ENCODE results near the gene U2SURP.
"Not testable (repeated sequence)": the region's sequence is repeated elsewhere in the genome, so short reads cannot be mapped to it uniquely, and the experiment has no call there.

U2SURP gene

DNA sequence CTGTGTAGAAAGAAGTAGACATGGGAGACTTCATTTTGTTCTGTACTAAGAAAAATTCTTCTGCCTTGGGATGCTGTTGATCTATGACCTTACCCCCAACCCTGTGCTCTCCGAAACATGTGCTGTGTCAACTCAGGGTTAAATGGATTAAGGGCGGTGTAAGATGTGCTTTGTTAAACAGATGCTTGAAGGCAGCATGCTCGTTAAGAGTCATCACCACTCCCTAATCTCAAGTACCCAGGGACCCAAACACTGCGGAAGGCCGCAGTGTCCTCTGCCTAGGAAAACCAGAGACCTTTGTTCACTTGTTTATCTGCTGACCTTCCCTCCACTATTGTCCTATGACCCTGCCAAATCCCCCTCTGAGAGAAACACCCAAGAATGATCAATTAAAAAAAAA, 72.6 kb downstream of the U2SURP start:
- not testable (repeated sequence) for DNase-seq

DNA sequence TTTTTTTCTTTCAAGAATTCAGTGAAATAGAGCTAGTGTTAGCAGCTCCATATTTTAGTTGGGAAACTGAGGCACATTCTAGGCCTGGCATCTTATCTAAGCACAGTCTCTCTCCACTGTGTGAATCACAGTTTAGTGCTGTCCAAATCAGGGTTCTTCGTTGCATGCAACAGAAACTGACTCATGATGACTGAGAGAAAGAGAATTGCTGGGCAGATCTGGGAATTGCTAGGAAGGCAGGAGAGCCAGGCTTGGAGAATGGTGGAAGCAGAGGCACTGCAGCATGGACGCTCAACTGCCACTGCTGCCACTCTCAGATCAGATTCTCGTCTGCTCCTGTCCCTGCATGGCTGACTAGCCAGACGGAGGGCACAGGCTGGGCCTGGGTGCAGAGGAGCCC, 77.5 kb downstream of the U2SURP start:
- no peak for DNase-seq

DNA sequence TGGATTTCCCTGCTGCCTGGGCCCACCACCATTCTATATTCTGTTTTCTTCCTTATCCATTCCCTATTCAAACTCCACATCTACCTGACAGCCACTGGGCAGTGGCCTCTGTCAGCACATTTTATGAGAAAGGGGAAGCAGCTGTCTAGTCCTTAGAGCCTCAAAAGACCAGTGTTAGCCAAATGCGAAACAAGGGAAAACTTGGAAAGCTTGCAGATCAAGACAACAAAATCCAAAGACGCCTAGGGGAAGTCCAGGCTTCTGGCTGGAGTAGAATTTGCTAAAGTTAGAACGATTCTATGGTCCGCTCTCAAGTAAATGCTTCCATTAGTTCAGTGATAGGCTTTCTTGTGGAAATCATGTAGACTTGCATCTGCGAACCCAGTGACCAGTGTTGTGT, 78.8 kb downstream of the U2SURP start:
- no peak for DNase-seq

DNA sequence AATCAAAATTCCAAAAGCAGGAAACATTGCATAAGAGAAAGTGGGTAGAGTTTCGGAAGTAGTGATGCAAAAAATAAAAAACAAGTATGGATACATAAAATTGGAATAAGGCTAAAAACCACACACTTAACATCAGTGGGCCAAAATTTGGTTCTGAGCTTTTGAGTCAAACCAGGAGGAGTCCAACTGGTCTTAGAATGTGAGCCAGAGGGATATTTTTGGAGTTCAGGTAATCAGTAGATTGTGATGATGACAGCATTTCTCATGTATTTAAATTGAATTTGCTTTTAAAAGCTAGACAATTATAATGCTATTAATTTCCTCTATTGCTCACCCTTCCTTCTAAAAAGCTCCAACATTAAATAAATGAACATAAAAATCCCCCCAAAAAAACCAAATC, 80.0 kb downstream of the U2SURP start:
- no peak for DNase-seq

DNA sequence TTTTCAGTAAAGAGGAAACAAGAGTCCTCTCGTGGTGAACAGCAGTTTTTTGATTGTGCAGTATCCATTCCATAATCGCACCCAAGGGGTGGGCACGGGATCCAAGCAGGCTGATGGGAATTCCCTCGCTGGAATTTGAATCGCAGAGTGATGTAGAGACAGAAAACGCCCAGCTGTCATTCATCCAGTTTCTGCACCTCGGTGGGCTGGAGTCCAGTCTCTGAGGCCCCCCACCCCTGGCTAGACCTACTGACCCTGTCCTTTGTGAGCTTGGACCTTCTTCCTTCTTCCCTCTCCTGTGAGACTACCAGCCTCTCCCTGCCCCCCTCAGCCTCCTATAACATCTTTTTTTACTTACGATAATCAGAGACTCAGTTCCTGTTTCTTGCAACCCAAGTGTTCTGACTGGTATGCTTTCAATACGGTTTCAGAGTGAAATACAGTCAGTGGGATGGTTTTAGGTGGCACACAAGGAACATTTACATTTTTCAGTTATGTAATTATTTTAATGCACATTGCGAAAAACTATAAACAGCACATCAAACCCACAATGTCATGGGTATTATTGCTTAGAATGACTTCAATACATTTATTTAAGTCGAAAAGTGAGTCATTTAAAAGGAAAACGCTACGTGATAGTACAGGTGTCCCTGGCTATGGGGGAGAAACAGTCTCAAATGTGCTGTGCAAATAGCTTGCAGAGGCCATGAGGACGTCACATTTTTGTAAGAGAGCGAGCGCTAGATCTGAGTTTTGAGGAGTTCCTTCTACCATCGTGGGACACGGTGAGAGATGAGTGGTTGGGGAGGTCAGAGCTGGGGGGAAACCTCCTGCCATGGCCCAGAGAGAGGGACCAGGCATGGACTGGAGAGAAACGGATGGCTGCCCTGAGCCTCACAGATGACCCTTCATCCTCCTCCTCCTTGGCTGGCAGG, 80.7 kb downstream of the U2SURP start:
- DNase-seq = no peak

DNA sequence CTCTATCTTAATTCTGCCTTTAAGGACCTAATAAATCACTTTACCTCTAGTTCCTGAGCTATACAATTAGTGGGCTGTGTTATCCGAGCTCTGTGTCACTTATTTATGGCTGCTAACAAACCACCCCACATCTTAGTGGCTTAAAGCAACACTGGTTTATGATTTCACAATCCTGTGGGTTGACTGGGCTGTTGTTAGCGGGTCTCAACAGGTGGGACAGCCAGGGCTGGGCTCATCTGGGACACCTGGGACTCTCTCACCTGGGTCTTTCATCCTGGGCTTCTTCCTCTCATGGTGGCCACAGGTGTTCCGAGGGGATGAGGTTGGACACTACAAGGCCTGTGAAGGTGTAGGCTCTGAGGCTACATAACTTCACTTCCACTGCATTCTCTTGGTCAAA, 82.4 kb downstream of the U2SURP start:
- DNase-seq = no peak

DNA sequence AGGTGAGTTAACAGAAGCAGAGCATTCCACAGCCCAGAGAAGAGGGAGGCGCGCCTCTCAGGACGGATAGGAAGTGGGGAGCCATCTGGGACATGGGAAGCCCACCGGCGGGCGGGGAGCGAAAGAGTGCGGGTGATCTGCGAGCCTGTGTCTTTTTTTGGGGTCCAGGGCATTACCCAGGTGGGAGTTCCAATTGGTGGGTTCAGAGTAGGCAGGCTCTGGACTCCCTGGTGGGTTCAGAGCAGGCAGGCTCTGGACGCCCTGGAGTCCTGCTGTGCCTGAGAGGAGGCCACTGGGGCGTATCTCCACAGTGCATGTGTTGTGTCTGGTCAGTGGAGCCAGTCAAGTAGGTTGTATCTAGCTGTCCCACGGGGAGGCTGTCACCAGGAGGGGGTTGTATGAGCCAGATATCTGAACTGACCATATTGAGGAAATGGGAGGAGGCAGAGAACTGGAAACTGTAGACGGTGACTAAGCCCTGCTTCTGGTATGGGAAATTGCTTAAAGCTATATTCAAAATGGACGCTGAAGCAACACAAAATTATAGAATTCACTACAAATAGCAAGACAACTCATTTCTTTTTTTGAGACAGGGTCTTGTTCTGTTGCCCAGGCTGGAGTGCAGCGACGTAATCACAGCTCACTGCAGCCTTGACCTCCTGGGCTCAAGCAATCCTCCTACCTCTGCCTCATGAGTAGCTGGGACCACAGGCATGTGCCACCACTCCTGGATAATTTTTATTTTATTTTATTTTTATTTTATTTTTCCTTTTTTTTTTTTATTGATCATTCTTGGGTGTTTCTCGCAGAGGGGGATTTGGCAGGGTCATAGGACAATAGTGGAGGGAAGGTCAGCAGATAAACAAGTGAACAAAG, 83.7 kb downstream of the U2SURP start:
- DNase-seq = no peak

DNA sequence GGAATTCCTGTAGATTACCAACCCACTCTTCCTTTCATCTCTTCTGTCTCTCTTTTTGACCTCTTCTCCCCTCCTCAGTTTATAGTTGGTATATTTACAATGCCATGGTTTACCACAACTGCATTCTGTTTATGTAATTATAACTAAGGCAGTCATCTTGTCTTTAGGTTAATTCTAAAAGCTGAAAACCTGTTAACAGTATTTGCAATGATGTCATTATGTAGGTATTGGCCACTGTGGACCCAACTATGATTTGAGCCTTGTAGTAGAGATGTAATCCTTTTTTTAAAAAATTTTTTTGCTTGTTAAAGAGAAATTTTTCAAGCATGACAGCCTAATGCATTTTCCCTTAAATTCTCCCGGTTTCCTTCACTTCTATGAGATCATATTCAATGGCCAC, 87.5 kb downstream of the U2SURP start:
- DNase-seq = no peak

DNA sequence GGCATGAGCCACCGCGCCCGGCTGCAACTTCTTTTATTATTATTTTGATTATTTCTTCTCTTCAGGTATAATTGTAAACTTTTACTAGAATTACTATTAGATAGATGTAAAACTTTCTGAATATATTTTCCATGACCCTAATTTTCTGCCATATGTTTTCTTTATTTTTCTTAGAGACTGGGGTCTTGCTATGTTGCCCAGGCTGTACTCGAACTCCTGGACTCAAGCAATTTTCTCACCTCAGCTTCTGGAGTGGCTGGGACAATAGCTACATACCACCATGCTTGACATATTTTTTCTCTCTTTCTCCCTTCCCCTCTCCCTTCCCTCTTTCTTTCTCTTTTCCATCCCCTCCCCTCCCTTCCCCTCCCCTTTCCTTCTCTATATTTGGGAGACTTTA, 88.6 kb downstream of the U2SURP start:
- DNase-seq = no peak

DNA sequence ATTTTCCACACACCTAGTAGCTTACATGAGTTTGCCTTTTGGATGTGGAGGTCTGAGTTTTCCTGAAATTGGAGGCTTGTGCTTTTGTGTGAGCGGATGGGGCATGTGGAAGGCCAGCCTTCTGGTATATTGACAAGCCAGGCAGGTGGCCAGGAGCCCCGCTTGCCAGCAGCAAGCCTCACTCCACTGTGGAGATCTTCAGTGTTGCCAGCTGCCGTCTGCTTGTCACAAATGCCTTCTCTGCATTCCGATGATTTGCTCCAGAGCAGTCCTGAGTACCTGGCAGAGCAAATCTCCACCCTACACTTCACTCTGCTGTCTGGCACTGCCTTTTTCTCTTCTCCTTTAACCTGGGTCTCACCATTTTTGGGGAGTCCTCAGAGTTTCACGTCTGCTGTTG, 89.1 kb downstream of the U2SURP start:
- no peak for DNase-seq

DNA sequence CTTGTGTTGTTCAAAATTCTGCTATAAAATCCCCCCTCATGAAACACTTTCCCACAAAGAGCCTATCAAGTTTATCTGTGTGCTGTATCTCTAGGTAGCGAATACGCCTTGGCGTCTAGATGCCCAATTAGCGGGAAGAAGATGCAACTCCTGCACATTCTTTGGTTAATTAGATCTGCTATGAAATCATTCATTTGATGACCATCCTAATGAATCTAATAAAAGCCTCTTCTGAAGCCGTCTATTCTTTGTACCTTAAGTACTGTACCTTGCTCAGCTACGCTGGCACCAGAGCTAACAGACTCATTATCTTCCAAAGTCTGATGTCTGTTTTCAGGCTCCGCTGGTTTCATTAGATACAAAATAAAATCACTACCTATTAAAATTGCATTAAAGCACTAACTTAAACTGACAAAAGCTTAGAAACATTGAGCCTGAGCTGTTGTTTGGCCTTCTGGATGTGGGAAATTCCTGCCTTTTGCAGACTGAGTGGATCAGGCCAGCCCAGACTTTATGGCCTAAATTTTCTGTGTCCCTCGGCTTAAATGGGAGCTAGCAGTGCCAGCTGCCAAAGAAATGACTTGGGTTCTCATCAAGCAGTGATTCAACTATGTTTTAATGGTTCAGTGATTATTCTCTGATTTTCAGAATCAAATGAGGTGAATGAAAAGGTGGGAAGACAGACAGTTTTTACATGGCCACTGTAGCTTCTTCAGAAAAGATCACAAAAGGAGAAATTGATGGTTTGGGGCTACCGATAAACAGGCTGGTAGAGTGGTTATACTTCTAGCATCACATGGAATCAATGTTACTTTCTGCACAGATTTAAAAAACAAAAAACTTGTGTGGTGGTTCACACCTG, 89.8 kb downstream of the U2SURP start:
- no peak for DNase-seq

DNA sequence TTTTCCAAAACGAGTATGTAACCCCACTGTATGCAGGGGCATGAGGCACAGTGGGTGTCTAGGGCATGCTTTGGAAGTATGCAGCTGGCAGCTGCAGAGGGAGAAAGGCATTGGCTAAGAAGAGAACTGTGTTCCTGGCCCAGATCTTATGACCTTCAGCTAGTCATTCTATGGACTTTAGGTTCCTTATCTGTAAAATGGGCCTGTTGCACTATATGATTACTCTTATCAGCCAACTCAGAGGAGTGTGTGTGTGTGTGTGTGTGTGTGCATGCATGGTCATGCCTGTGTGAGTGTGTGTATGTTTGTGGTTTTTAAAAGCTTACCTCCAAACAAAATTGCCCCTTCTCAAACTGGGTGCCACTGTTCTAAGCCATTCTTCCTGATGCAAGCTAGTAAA, 90.8 kb downstream of the U2SURP start:
- DNase-seq = no peak

DNA sequence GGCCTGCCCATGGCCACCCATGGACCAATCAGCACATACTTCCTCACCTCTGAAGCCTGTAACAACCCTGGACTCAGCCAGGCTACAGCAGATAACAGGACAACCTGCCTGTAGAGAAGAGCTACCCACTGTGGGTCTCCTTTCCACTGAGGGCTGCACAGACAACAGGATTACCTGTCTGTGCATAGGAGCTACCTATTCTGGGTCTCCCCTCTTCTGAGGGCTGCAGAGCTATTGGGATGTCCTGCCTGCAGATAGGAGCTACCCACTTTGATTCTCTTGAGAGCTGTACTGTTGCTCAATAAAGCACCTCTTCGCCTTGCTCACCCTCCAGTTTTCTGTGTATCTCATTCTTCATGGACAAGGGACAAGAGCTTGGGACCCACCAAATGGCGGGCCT, 94.4 kb downstream of the U2SURP start:
- no peak for DNase-seq

DNA sequence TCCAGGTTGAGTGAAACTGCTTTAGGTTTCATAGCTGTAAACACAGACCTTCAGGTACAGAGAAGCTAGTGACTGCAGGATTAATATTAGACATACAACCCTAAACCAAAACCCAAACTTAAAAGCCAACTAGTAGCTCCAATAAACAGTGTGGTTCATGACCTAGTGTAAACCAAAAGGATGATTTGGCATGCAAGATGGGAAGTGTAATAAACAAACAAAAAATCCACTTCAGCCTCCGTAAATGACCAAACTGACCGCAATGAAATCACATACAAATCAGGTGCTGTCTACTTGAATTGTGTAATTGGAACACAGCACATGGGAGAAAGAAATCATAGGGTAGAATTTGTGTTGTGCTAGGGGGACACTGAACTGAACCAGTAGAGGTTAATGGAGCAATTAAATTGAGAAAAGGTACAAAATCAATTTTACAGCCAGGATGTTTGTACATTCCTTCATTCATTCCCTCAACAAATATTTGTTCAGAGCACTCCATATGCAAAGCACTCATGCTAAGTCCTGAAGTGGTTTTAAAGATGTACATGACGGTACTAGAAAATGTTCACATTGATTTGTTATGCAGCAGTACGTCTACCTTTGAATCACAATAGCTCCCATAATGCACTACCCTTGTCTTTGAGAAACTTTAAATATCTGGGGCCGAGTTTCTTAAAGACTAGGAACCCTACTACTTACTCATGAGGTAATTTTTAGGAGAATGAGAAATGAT, 96.8 kb downstream of the U2SURP start:
- DNase-seq = no peak

DNA sequence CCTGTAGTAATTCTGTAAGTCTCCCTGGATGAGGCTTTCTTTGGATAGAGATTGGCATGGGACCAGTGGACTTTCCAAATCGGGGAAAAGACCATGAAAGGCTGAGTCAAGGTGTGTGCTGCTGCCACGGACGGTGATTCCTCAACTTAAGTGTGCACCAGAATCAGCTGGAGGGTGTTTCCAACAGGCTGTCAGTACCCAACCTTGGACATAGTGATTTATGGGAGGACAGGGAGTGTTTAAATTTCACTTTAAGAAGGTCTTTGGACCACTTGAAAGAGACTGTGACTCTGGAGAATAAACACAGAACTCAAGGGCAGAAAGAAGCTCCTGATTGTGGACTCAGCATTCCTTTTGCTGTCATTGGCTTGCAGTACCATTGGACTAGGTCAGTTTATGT, 97.8 kb downstream of the U2SURP start:
- DNase-seq = no peak

DNA sequence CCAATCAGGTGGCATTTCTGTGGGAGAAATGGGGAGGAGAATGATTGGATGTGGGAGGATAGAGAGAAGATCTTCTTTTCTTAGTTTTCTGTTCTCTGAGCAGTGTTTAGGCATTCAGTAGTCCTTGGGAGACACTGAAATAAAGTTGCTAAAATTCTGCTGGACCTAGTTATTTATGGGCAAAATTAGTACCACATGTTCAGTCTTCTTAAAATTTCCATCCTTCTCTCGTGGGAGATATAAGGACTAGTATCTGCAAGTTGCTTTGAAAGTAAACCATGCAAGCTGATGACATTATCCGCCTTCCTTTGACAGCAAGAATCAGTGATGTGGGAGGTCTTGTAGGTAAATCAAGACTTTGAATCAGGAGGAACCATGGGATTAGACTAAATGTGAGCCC, 98.3 kb downstream of the U2SURP start:
- DNase-seq = no peak

DNA sequence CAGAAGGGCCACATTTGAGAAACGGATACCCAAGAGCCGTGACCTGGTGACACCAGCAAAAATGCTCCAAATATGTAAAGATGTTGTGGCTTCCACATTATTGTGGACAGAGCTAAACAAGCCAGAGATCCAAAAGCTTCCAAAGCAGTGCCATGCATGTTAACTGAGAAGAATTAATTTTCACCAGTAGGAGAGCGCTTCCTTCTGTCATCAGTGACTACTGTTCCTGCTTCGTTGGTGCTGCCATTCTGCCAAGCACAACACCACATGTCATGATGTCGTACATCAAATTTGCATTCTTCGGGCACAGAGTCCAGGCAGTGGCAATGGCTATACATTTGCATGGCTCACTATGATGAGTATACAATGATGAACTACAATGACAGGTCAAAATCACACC, 99.1 kb downstream of the U2SURP start:
- DNase-seq = no peak

DNA sequence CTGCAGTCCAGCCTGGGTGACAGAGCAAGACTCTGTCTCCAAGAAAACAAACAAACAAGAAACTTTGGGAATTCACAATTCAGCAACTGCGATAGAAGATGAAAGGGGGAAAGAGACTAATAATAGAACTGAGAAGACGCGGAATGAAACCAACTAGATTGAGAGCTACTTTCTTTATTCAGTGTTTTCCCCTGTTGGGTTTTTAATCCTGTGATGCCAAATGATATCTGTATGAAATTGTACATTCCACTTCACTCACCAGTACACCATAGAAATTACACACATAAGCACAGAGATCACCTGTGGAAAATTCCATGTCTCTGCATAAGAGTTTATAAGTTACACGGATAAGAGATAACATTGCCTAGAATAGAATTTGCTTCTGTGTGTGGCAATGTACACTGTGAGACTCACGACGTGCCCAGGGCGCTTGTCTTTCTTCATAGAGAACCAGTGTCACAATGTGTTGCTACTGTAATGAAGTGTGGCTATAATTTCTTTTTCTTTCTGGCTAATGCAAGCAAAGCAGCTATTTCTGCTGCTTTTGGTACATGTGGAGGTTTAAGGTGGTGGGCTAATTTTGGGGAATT, 100.5 kb downstream of the U2SURP start:
- no peak for DNase-seq

DNA sequence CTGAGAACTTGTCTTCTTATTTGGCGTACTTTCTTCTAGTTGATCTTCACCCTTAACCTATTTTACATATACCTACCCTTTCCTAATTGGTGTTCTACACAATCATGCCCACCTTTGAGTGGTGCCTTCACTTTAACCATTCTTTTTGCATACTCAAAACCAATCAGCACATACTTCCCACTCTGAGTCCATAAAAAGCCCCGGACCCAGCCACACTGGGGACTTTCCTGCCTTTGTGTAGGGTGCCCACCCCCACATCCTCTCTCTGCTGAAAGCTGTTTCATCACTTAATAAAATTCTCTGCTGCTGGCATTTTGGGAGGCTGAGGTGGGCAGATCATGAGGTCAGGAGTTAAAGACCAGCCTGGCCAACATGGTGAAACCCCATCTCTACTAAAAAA, 102.3 kb downstream of the U2SURP start:
- no peak for DNase-seq

DNA sequence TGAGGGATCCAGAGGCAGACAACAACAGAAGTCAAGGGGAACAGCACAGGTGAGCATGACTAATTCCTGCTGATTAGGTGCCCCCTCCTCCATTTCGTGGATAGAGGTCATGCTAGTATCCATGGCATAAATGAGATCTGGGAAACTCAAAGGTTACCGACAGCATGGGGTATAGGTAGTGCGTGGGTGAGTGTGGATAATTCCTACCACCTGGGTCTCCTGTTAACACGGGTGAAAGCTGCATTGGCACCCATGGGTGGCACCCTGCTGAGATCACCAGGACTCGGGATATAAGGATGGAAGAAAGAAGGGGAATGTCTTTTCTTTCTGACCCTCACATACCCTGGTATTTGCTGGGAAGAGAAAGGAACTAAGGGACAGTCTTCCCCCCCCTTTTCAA, 103.8 kb downstream of the U2SURP start:
- DNase-seq = no peak

DNA sequence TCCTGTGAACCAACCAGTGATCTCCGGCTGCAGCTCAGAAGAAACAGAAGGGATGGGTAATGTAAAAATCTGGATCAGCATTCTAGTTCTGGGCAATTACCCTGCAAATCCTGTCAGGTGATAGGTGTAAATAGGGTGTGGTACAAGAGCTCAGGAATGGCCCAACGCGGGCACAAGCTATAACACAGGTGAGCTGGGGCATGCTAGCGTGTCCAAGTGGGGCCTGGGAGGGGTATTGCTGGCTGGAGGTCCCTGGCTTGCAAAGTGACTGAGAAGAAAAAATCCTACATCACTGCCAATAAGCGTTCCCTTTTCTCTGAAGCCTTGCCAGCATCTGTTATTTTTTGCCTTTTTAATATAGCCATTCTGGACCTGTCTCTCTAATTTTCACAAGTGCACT, 108.5 kb downstream of the U2SURP start:
- DNase-seq = no peak

All from activated effector memory CD4-positive, alpha-beta T cell treated with Interleukin-2 at 50 U/mL for 16 hours (primary cell).